Testis (tissue), 3 donors: ENCODE measurements around the gene AHCYL1. TPM values are rescaled to one million over a fixed set of nuclear protein-coding genes. Genes with fewer than 3 reads are reported as not detected.

Experiments
- DNase-seq: peaks from one replicate; pipeline ENCODE4 v3.0.0-alpha.2; 2019
- H3K27ac ChIP-seq, 2 donors: fragments of 200-600 bp; sonication (generic); one replicate each; pipeline ENCODE4 v1.5.1; 2019
- H3K27me3 ChIP-seq: fragments of 200-600 bp; sonication (generic); one replicate; pipeline ENCODE4 v1.5.1; 2019
- H3K36me3 ChIP-seq: fragments of 200-600 bp; sonication (generic); one replicate; pipeline ENCODE4 v1.5.1; 2017; ENCODE audit warnings: low read depth; ENCODE audit errors: missing control alignments
- H3K4me1 ChIP-seq: fragments of 200-600 bp; sonication (generic); one replicate; pipeline ENCODE4 v1.5.1; 2019
- H3K4me3 ChIP-seq, 2 donors: fragments of 200-600 bp; sonication (generic); one replicate each; pipeline ENCODE4 v1.5.1; 2017 to 2019
- H3K9me3 ChIP-seq: fragments of 200-600 bp; sonication (generic); one replicate; pipeline ENCODE4 v1.5.1; 2017
- CTCF ChIP-seq, 3 experiments: fragments of 450-650 bp in 2 of 3; fragments of 200-600 bp in 1 of 3; sonication (generic) in 1 of 3; IDR thresholded peaks; one replicate each; pipeline ENCODE4 v1.5.1; 2016 to 2019; ENCODE audit warnings: antibody characterized with exemption in 3 of 3, mild to moderate bottlenecking in 2 of 3, moderate library complexity in 1 of 3
- POLR2A ChIP-seq: fragments of 450-650 bp; IDR thresholded peaks from one replicate; pipeline ENCODE4 v1.6.1; 2017; ENCODE audit warnings: antibody characterized with exemption, mild to moderate bottlenecking, moderate library complexity
- WGBS, 2 donors: methylation state at CpG; one replicate each; pipeline ENCODE4 v1.1.5; 2018; 5-methylcytosine and 5-hydroxymethylcytosine counted together
- intact Hi-C: fragments of 100-400 bp; cut with DNase I; formaldehyde crosslinking; loops from one replicate; pipeline ENCODE4 v1.15.1; 2023; ENCODE audit warnings: low total_unique reads
- polyA plus RNA-seq: library from polyadenylated mRNA; stranded (reverse); fragments of 350-450 nt; fragmentation: Illumina TruSeq; extraction: RNeasy Lipid Tissue Mini Kit (QIAGEN cat#74804); gene quantifications from one replicate; pipeline ENCODE4 v1.2.3, GENCODE V29; 2014; ENCODE audit warnings: low read depth, low replicate concordance; ENCODE audit not compliant: insufficient read depth
- total RNA-seq, 2 donors: library from RNA; depleted of rRNA; stranded (reverse); fragments of >200 nt; gene quantifications; one replicate each; pipeline ENCODE4 v1.2.3, GENCODE V29; 2016

Gene AHCYL1
- total and polyA plus RNA-seq, 3 donors from 2014 or later: 48.5 to 64.3 (median 59.1) TPM

GRCh38 chr1:110012100-110012780, 27.7 kb downstream of the AHCYL1 start:
- no peaks in the 10 kb centered on the region for H3K27me3 ChIP-seq
- H3K9me3 ChIP-seq: no peaks in the 10 kb centered on the region
- no peak for TF ChIP-seq POLR2A
- no peak for TF ChIP-seq CTCF (IDR thresholded peaks at IDR 0.05)
- 79 to 81% methylated on average over 6 of the region's 6 CpGs for WGBS, 2 donors
- H3K27ac ChIP-seq: no peak overlapping the region
- DNase-seq: no peak
- intact Hi-C loops: no loop called here
- no peaks in the 10 kb centered on the region for H3K4me1 ChIP-seq
- H3K36me3 ChIP-seq: no peaks in the 10 kb centered on the region
- H3K4me3 ChIP-seq: no peak overlapping the region

- Histone ChIP-seq H3K27ac (no peak overlapping the region), H3K9me3 (no peaks in the 10 kb centered on the region), H3K36me3 (no peaks in the 10 kb centered on the region), H3K4me1 (no peaks in the 10 kb centered on the region), H3K4me3 (no peak overlapping the region), H3K27me3 (no peaks in the 10 kb centered on the region)
- intact Hi-C loops: no loop called here
- DNase-seq: no peak
- WGBS, 2 donors: 95 to 97% methylated on average over 3 of the region's 3 CpGs
- no peak for TF ChIP-seq CTCF (IDR thresholded peaks at IDR 0.05)
- no peak for TF ChIP-seq POLR2A
Measured at GRCh38 chr1:110017792-110018191, 33.2 kb downstream of the AHCYL1 start.

GRCh38 chr1:110018396-110018795, 33.8 kb downstream of the AHCYL1 start:
- whole genome bisulfite sequencing, 2 donors: 91% methylated on average over 9 of the region's 9 CpGs
- H3K9me3 ChIP-seq: no peaks in the 10 kb centered on the region

GRCh38 chr1:110019770-110020169, 35.2 kb downstream of the AHCYL1 start:
- no peak for TF ChIP-seq POLR2A
- no peak for TF ChIP-seq CTCF (IDR thresholded peaks at IDR 0.05)
- no peak for DNase-seq
- Histone ChIP-seq H3K27ac (no peak overlapping the region), H3K4me3 (no peak overlapping the region), H3K4me1 (no peaks in the 10 kb centered on the region), H3K36me3 (no peaks in the 10 kb centered on the region), H3K9me3 (no peaks in the 10 kb centered on the region), H3K27me3 (no peaks in the 10 kb centered on the region)
- WGBS, 2 donors: 85 to 91% methylated on average over 1 of the region's 1 CpG
- intact Hi-C loops: no loop called here

More at GRCh38 chr1:110018396-110018795, 33.8 kb downstream of the AHCYL1 start:
- H3K27me3 ChIP-seq: no peaks in the 10 kb centered on the region
- intact Hi-C loops: no loop called here
- H3K36me3 ChIP-seq: no peaks in the 10 kb centered on the region
- H3K4me1 ChIP-seq: no peaks in the 10 kb centered on the region
- no peak overlapping the region for H3K27ac ChIP-seq
- H3K4me3 ChIP-seq: no peak overlapping the region
- DNase-seq: no peak
- TF ChIP-seq CTCF (IDR thresholded peaks at IDR 0.05) (no peak), POLR2A (no peak)

- Histone ChIP-seq H3K36me3 (no peaks in the 10 kb centered on the region), H3K27me3 (no peaks in the 10 kb centered on the region), H3K27ac (no peak overlapping the region), H3K9me3 (no peaks in the 10 kb centered on the region), H3K4me3 (no peak overlapping the region), H3K4me1 (no peaks in the 10 kb centered on the region)
- TF ChIP-seq POLR2A (no peak), CTCF (IDR thresholded peaks at IDR 0.05) (no peak)
- 86 to 90% methylated on average over 3 of the region's 3 CpGs for WGBS, 2 donors
- intact Hi-C loops: no loop called here
- DNase-seq: no peak
Measured at GRCh38 chr1:110021285-110021684, 36.7 kb downstream of the AHCYL1 start.
